HPDE6-E6E7 (cell line): ENCODE measurements around the gene ECM1.

Experiments used
- DNase-seq: peaks from one replicate; pipeline ENCODE4 v3.0.0; 2011; ENCODE audit warnings: missing footprints; ENCODE audit errors: extremely low spot score

Gene ECM1

GRCh38 chr1:150512846-150513245 lies 4.9 kb downstream of the ECM1 start:
- no peak for DNase-seq

- DNase-seq, result peak; percentile 42
These were observed 5.5 kb downstream of the ECM1 start for GRCh38 chr1:150513351-150513791.

DNA sequence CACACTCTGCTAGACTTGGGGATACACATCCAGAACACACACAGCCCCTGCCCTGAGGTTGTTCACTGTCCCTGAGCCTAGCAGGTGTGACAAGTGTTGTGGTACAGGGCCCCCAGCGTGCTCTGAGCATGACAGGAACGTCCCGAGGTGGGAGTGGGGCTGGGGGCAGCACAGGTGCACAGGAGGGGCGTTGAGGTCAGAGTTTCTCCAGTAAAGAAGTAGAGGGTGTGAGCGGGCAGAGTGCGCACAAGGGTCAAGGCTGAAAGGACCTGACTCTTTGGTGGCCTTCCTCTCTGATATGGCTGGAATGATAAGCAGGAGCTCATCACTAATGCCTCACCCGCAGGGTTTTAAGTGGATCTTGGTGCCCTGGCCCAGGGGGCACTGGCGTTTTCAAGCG lies 6.4 kb downstream of the ECM1 start:
- DNase-seq, result no peak

GRCh38 chr1:150514913-150515327 lies 7.0 kb downstream of the ECM1 start:
- no peak for DNase-seq

DNA sequence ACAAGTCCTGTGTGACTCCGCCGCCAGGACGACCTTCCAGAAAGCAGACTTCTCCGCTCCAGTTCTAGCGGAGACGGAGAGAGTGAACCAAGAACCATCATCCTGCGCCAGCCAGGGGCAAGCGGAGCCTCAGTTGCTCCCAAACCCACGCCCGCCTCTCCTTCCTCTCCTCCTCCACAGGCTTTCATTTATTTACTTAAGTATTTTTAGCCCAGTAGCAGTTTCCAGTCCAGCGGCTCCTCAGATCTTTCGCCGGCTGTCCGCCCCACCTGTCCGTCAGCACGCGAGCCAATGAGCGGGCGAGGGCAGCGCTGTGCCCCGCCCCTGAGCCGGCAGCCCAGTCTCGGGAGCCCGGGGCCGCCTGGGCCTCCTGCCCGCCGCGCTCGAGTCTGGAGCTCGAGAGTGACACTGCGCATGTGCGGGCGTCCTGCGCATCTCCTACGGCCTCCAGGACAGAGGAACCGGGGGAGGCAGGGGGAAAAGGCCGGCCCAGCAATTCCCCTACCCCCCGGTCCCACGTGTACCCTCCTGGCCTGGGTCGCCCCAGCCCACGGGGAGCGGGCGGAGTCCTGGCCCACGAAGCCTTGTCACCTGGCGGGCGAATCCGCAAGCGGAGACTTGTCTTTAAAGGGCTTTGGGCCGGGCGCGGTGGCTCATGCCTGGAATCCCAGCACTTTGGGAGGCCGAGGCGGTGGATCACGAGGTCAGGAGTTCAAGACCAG lies 7.6 kb downstream of the ECM1 start, which contains the start of gene FALEC:
TSS of gene FALEC (plus strand) at position 425 of the 722 bp plus-strand sequence.
- DNase-seq, result peak; percentile 97

DNA sequence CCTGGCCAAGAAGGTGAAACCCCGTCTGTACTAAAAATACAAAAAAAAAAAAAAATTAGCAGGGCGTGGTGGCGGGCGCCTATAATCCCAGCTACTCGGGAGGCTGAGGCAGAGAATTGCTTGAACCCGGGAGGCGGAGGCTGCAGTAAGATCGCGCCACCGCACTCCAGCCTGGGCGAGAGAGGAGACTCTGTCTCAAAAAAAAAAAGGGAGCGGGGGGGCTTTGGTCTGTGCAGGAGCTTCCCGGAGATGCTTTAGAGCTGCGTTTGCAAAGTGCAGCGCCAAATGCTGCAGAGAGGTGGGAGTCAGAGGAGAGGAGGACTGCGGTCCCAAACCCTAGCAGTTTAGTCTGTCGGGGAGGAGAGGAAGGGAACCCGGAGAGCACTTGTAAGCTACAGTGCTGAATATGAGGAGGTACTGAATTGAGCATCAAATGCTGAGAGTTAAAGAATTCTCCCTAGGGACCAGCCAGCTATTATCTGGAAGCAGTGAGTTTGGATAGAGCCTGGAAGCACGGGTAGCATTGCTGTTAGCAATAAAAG lies 8.2 kb downstream of the ECM1 start:
- DNase-seq, result no peak

- DNase-seq, result no peak
These were observed 8.7 kb downstream of the ECM1 start for GRCh38 chr1:150516616-150517015.

DNA sequence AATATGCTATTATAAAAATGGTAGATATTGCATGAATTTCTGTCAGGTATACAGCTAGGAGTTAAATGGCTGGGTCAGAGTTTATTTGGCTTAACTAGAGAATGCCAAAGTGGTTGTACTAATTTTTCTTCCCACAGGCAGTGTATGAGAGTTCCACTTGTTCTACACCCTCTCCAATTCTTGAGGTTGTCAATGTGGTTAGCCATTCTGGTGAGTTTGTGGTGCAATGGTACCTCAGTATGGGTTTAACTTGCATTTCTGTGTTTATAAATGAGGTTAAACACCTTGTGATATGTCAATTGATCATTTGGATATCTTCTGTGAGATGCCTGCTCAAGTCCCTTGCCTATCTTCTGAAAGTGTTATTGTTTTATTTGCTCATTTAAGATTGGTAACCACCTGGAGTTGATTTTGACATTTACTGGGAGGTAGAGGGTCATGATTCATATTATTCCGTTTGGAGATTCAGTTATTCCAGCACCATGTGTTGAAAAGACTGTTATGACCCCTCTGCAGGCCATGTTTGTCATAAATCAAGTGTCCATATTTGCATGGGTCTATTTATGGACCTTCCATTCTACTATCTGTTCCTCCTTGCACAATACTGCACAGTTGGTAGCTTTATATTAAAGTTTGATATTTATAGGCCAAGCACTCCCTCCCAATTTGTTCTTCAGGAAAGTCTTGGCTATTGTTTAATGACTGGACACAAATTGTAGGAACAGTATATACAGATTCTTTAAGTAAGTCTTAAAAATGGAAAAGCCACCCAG lies 13.5 kb downstream of the ECM1 start:
- no peak for DNase-seq

GRCh38 chr1:150525348-150525747 lies 17.4 kb downstream of the ECM1 start:
- no peak for DNase-seq

DNA sequence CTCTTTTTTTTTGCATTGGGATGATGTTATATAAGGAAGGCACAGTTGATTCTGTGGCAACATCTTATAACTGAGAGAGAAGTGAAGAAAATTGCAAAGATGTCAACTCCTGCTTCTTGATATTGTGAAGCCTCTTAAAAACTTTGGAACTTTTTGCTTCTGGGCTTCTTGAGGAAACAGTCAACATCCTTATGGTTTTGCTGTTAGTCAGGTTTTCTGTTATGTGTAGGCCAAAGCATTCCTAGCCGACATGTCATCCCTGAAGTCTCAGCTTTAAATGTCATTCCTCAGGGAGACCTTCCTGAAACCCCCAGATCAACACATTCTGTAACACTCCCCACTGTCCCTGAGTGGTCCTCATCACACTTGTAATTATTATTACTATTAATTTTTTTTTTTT lies 20.3 kb downstream of the ECM1 start:
- DNase-seq, result no peak

GRCh38 chr1:150529017-150529416 lies 21.1 kb downstream of the ECM1 start:
- no peak for DNase-seq

DNA sequence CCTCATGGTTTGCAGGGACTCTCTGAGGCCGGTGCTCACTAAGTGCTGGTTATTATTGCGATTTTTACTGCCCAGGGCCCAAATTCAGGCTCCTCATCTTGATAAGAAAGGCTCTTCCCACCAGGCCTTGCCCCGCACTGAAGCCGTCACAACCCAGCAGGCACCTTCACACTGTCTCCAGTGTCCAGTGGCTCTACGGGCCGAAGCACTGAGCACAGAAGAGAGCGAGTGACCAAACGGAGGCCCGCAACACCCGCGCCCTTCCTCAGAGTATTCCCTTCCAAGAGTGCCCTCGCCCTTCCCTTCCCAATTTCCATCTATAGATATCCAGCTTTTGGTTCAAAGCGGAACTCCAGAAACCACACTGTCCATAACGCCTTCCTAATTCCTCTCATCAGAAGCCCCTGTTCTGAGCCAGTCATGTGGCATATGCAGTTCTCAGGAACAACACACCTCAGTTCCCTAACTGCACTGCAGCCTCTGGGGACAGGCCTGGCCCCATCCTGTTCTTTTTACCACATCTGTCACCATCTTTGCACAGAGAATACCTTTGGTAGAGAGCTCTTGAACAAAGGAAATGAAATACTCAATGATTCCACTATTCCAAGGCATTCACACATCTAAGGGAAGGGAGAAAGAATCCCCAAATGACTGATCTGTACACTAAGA lies 22.7 kb downstream of the ECM1 start:
- no peak for DNase-seq

DNA sequence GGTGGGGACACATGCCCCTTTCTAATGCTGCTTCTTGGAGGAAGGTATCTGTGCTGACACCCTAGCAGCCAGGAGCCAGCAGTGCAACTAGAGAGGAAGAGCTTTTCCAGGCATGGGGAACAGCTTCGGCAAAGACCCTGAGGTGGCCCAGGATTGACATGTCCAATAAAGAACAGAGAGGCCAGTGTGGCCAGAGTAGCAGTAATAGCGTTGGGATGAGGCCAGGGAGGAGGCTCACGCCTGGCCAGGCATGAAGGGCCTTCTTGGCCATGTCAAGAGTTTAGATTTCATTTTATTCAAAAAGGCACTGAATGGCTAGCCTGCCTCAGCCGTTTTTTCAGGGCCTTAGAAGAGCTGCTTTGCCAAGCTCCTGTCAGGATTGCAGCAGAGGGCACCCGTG lies 25.0 kb downstream of the ECM1 start:
- DNase-seq, result no peak

GRCh38 chr1:150534002-150534401 lies 26.1 kb downstream of the ECM1 start:
- no peak for DNase-seq

DNA sequence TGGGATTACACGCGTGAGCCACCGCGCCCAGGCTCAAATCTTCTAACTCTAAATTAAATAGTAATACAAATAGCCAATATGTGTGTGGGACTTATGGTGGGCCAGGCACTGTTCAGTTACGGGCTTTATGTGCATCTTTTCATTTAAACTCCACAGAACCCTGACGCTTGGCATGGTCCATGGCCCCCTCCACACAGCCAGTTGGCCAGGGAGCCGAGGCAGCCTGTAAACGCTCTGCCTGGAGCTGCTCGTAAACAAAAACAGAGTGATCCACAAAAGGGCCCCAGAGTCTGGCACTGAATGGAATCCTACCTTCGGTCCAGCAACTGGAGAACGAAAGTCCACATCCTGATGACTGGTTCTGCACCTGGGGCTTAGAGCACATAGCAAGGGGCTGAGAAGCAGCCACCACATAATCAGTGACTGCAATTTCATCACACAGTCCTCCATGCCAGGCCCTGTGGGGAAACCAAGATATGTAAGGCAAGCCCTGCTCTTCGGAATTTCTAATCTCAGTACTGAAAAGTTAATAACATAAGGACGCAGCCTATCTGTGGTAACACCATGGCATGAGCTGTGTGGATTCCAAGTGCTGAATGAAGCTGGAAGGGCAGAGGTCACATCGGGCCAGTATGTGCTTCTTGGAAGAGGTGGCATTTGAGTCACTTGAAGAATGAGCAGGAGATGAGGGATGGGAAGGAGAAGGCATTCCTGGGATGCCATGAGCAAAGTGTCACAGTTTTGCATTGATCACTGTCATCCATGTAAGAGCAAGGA lies 27.8 kb downstream of the ECM1 start:
- no peak for DNase-seq

DNA sequence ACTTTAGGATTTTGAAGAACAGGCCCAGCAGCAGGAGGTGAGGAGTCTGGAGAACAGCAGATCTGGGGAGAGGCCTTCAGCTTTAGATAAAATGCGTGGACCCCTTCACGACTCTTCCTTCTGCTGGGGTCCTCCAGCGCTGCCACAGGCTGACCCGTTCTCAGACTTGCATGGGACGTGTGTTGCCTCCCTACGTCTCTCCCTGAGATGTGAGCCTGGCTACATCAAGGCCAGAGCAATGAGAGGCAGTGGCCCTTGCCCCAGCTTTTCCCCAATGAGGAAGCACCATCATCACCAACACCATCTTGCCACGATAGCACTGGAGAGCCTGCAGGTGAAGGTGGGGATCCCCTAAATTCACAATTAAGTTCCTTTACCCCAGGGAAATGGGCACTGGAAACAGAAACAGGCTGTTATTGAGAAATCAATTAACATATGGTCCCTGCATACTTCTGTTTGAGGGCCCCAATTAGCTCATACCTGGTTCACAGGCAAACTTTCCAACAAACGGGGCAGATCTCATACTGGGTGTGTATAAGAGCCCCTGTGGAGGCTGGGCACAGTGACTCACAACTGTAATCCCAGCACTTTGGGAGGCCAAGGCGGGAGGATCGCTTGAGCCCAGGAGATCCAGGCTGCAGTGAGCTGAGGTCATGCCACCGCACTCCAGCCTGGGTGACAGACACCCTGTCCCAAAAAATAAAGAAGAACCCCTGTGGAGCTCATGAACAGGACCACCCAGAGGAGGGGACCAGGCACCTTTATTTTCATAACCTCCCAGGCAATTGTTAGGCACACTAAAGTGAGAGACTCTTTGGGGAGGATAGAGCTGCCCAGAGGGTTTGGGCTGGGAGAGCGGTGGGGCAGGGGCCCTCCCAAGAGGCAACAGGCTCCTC lies 29.2 kb downstream of the ECM1 start:
- DNase-seq, result no peak

DNA sequence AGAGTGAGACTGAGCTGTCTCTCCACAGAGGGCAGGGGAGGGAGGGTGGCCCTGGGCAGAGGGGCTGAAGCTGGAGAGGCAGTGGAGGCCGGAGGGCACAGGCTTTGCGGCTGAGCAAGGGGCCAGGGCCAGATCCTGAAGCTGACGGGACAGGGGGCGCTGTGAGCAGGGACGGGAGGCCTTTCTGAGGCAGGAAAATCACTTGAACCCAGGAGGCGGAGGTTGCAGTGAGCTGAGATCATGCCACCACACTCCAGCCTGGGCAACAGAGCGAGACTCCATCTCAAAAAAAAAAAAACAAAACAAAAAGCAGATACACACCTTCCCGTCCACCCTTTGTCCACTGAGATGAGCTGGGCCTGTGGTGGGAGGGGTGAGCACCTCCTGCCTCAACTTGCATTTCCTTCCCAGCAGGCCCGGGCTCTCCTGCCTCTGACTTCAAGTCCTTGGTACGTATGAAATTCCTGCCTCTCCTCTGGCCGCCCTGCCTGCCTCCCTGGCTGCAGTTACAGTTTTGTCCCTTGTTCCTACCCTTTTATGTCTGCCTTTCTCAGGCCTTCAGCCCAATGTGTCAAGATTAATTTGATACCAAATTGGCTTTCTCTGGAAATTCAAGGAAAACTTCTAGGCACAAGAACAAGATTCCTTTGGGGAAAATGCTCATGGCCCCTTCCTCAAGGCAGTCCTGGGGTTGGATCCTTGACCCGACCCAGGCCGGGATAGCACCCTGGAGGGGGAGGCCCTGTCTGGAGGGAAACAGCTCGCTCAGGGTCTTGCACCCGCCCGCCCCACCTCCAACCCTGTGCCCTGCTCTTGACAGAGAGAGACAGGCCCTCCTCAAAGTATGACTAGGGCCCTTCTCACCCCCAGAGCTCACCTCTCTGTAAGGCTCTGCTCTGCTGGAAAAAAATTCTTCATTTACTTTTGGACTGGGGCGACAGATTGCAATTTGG lies 30.1 kb downstream of the ECM1 start:
- peak; percentile 66 for DNase-seq

DNA sequence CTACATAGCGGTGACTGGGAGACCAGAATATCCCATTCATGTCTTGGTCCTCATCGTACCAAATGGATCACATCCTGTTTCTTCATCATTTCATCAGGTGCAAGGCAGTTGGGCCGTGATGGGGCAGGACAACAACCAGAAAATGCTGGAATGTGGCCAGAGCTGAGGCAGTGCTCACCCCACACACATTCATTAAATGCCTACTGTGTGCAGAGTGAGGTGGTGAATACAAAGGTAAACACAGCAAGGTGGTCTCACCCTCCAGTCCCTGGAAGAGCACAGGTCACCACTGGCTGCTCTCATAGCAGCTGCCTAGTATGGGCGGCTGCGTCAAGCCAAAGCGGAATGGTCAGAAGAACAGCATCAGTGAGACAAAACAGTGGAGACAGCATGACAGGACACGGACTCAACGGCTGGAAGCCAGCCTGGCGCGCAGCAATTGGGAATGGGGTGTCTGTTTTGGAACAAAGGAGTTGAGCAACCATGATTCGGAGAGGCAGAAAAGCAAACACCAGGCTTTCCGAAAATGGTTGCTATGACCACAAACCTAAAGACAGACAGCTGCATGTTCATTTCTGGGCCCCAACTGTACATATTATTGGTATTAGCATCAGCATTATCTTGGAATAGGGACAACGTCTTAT lies 35.7 kb downstream of the ECM1 start:
- DNase-seq, result no peak

DNA sequence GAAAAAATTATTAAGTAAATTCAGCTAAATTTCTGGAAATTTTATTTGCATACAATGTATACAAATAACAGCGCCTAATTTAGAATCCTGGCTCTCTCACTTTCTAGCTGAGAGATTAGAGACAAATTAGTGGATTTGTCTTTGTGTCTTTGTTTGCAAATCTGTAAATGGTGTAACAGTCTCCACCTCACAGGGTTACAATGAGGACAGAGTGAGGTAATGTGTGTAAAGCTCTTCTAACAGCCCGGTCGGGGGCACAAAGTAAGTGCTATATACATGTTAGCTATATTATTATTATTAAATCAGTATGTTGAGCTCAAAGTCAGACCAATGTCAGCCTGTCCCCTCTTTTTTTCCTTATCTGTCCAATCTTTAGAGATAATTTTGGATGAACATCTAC lies 36.3 kb downstream of the ECM1 start:
- DNase-seq, result no peak
